HepG2 (cell line): ENCODE results near the gene FOXD4L1. TPM values are rescaled to one million over a fixed set of nuclear protein-coding genes. Genes with fewer than 3 reads are reported as not detected.
"Not testable (repeated sequence)": the region's sequence is repeated elsewhere in the genome, so short reads cannot be mapped to it uniquely, and the experiment has no call there.

Experiments used
- ATAC-seq: fragments of 200-7000 bp; cut with Tn5 transposase; 3 replicates; pipeline ENCODE4 v1.9.1; 2020; ENCODE audit warnings: mild to moderate bottlenecking, moderate library complexity
- BruUV-seq: library from RNA; stranded (reverse); fragments of 400-500 nt; replicated peaks from 2 replicates; lab custom pipeline; 2021; lab: Mats Ljungman, UMichigan
- CTCF ChIA-PET: fragments of 300-600 bp; formaldehyde crosslinking; extraction: SDS; loops from one replicate; lab custom pipeline; 2021; ENCODE audit warnings: low total read pairs, inconsistent platforms, low intra/inter-chr PET ratio; lab: Yijun Ruan, JAX
- POLR2A ChIA-PET: fragments of 350-600 bp; sonication (Branson Sonifier 250); formaldehyde crosslinking; loops from one replicate; lab custom pipeline; 2020; ENCODE audit warnings: antibody characterized with exemption, inconsistent platforms; lab: Yijun Ruan, JAX
- DNase-seq: peaks from one replicate; pipeline ENCODE4 v3.0.0-alpha.2; 2015; ENCODE audit warnings: low spot score
- FAIRE-seq: peaks from 3 replicates; lab custom pipeline; 2011; peaks lifted over from hg19 to GRCh38; lab: Jason Lieb, UNC
- H2AFZ ChIP-seq: one replicate; pipeline ENCODE4 v1.6.1; 2011; ENCODE audit warnings: low read length, inconsistent platforms
- H3K27ac ChIP-seq: fragments of 300-600 bp; 3 replicates; pipeline ENCODE4 v1.8.0; 2011; ENCODE audit warnings: mixed run types, mild to moderate bottlenecking, mixed read lengths, low read length, inconsistent platforms; ENCODE audit not compliant: insufficient read depth; ENCODE audit errors: extremely low read length
- H3K27me3 ChIP-seq, 2 experiments: fragments of 200-600 bp in 1 of 2; 2 replicates in 1 of 2; 3 replicates in 1 of 2; pipeline versions ENCODE4 v1.6.0 to v1.8.0; 2011; ENCODE audit warnings: low read length in 2 of 2, mild to moderate bottlenecking in 2 of 2, moderate library complexity in 2 of 2, inconsistent platforms in 1 of 2; ENCODE audit not compliant: insufficient read depth in 2 of 2, control insufficient read depth in 1 of 2
- H3K36me3 ChIP-seq, 2 experiments: fragments of 200-600 bp in 1 of 2; replicated peaks in 1 of 2; 2 replicates in 1 of 2; 3 replicates in 1 of 2; pipeline versions ENCODE4 v1.5.1 to v1.8.0; 2011; ENCODE audit warnings: low read length in 2 of 2, inconsistent platforms in 1 of 2; ENCODE audit not compliant: insufficient read depth in 2 of 2, control insufficient read depth in 1 of 2
- H3K4me1 ChIP-seq: 2 replicates; pipeline ENCODE4 v1.5.1; 2012; ENCODE audit warnings: low read length, inconsistent platforms; ENCODE audit not compliant: insufficient read depth
- H3K4me2 ChIP-seq: 2 replicates; pipeline ENCODE4 v1.6.0; 2011; ENCODE audit warnings: low read depth, low read length, inconsistent platforms
- H3K4me3 ChIP-seq, 3 experiments: fragments of 200-600 bp in 1 of 3; sonication (generic), shearing (Covaris generic) in 1 of 3; replicated peaks in 1 of 3; 2 replicates each; pipeline ENCODE4 v1.5.1; 2011 to 2016; ENCODE audit warnings: low read length in 3 of 3, inconsistent platforms in 2 of 3, low read depth in 2 of 3, mild to moderate bottlenecking in 2 of 3, control low read depth in 1 of 3, mixed read lengths in 1 of 3; ENCODE audit not compliant: insufficient read depth in 1 of 3
- H3K79me2 ChIP-seq: one replicate; pipeline ENCODE4 v1.6.1; 2011; ENCODE audit warnings: low read length, inconsistent platforms; ENCODE audit not compliant: insufficient read depth
- H3K9ac ChIP-seq: 2 replicates; pipeline ENCODE4 v1.6.0; 2011; ENCODE audit warnings: mild to moderate bottlenecking, low read depth, low read length, inconsistent platforms; ENCODE audit not compliant: insufficient read depth
- H3K9me3 ChIP-seq: 2 replicates; pipeline ENCODE4 v1.5.1; 2012; ENCODE audit warnings: mild to moderate bottlenecking, low read length
- H4K20me1 ChIP-seq: 2 replicates; pipeline ENCODE4 v1.6.0; 2011; ENCODE audit warnings: inconsistent platforms, mild to moderate bottlenecking, low read length, moderate library complexity; ENCODE audit not compliant: insufficient read depth
- WGBS: methylation state at CpG from one replicate; pipeline ENCODE4 v1.1.6; 2017; ENCODE audit warnings: low lambda C conversion rate; 5-methylcytosine and 5-hydroxymethylcytosine counted together
- in situ Hi-C: cut with HindIII; loops from 2 replicates; pipeline ENCODE4 v1.10.0; 2017; ENCODE audit warnings: low pct_unique_long_range_greater_than_20kb; ENCODE audit not compliant: extremely low pct_ligation_motif_present
- intact Hi-C: fragments of 100-400 bp; cut with micrococcal nuclease; formaldehyde crosslinking; loops from one replicate; pipeline ENCODE4 v1.10.0; 2022; ENCODE audit not compliant: unreplicated experiment
- polyA plus RNA-seq, 8 experiments: library from polyadenylated mRNA; depleted of rRNA in 3 of 8; stranded (reverse) in 7 of 8; unstranded in 1 of 8; fragments of >200 nt; fragmentation: Illumina TruSeq in 4 of 8; extraction: Trizol in 4 of 8; gene quantifications; 2 replicates each; pipeline versions ENCODE4 v1.2.1 to v1.2.3, GENCODE V29; 2011 to 2016; ENCODE audit warnings: low read depth in 4 of 8, missing spikeins in 1 of 8, mixed read lengths in 1 of 8; ENCODE audit not compliant: insufficient read depth in 1 of 8
- total RNA-seq, 5 experiments: library from RNA; depleted of rRNA; stranded (reverse); fragments of >200 nt; fragmentation: Illumina TruSeq; extraction: Trizol; gene quantifications; 2 replicates each; pipeline ENCODE4 v1.2.3, GENCODE V29; 2016; ENCODE audit warnings: low read depth in 1 of 5

FOXD4L1 gene
- total and polyA plus RNA-seq, 2 of the 13 experiments (the other 11 are each of a cell fraction or from before 2014, with no cell fraction given) = 0.18 to 0.29 TPM

DNA sequence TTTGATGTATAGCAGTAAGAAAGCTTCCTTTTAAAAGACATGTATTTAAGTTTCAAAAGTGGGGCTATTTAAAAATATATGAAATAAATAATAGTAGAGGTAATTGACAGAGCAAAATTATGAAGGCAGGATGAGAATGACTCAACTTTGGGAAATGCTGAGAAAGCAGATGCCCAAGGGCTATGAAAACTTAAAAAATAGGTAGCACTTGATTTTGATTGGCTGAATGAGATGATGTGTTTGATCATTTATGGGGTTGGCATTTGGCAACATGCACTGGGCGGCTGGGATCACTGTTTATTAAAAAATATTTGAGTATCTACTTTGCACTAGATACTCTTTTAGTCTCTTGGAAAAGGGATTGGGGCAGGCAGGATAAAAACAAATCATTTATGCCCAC lies 26.5 kb downstream of the FOXD4L1 start:
- ATAC-seq = not testable (repeated sequence)

DNA sequence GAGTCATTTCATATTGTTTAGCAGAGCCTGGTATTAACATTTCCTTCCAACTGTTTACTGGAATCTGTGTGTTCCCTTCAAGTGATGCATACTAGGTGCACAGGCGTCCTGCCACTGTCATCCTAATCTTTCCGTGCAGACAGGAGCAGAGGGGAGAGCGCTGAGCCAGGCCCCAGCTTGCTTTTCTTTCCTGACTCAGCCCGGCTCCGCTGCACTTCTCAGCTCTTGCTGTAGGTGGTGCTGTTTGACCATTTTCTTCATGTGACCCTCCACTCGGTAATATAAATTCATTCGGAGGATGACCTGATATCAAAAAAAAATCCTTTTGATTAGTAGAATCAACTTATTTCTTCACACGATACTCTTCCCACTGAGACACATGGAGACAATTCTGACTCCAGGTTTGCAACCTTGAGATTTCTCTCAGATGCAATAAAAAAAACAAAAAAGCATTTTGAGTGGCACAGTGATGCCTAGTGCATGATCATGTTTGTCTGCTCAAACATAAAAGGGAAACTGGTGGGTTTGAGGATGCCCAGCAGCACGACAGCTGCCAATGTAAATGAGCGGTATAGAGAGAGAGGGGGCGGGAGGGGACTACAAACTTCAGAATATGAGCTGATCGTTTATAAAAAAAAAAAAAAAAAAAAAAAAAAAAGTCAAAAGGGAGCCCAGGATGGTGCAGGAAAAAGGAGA lies 29.0 kb downstream of the FOXD4L1 start:
- BruUV-seq, DNase-seq, in situ Hi-C loops, H2AFZ ChIP-seq, H3K4me2 ChIP-seq, intact Hi-C loops, H3K9ac ChIP-seq, FAIRE-seq, H3K27ac ChIP-seq, H3K27me3 ChIP-seq, H3K79me2 ChIP-seq, POLR2A ChIA-PET, H3K4me3 ChIP-seq, H3K36me3 ChIP-seq, H3K4me1 ChIP-seq, H3K9me3 ChIP-seq, H4K20me1 ChIP-seq: not testable (repeated sequence)
- ATAC-seq = peak; percentile 89
- WGBS = 19% methylated on average over 7 of the region's 12 CpGs
- CTCF ChIA-PET = interaction anchor here (0.6 to 1.4 kb wide), 2 partner anchors 75 to 76 kb away, joined by 3 to 10 read pairs; no protein-coding TSS in a partner anchor

More for the DNA sequence above, 26.5 kb downstream of the FOXD4L1 start:
- H3K36me3 ChIP-seq, BruUV-seq, H3K4me1 ChIP-seq, H3K27ac ChIP-seq, FAIRE-seq, POLR2A ChIA-PET, CTCF ChIA-PET, H3K4me2 ChIP-seq, H3K79me2 ChIP-seq, H4K20me1 ChIP-seq, H3K9me3 ChIP-seq, in situ Hi-C loops, H3K27me3 ChIP-seq, intact Hi-C loops, H2AFZ ChIP-seq, H3K4me3 ChIP-seq, DNase-seq, H3K9ac ChIP-seq: not testable (repeated sequence)
- 11% methylated on average over 1 of the region's 1 CpG for WGBS
